GM21723 (cell line): ENCODE results near the gene TMEM191B.
"Not testable (repeated sequence)": the region's sequence is repeated elsewhere in the genome, so short reads cannot be mapped to it uniquely, and the experiment has no call there.

Source experiments
- ATAC-seq: cut with Tn5 transposase; IDR thresholded peaks from one replicate; pipeline ENCODE4 v1.9.1; 2021; ENCODE audit warnings: mild to moderate bottlenecking, moderate library complexity; ENCODE audit not compliant: unreplicated experiment

TMEM191B gene

DNA sequence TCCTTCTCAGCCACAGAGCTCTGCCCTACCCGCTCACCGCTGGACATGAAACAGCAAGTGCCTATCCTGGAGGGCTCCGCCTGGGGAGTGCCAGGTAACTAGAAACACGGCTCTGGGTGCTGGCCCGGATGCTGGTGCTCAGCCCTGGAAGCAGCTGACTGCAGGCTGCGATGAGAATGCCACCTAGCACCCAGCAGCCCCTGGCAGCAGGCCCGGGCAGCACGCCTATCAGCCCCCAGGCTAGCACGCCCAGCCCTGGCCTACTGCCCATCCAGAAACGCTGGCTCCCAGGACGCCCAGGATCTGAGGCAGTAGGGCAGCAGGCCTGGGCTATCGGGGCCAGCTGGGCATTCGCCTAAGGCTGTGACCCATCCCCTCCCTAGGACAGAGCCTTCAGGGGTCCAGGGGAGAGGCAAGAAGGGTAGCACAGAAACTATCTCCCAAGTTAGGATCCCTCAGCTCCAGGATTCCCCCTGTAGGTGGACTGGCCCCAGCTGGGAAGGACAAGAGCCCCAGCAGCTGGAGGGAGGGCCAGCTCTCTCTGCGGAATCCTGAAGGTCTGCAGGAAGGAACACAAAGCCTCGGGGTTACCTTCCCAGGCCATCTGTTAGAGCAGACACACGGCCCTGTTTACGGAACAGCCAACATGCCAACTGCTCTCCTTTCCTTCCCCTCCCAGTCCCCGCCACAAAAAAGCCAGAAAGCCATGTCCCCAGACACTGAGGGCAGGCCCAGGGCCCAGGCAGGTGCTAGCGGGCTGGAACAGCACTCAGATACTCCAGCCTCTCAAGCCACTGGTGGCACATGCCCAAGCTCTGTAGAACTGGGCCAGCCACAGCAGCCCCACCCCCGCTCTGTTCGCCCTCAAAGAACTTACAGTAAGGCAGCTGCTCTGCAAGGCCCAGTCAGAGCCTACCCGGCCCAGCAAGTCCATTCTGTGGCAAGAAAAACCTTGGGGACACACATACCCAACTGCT is 27.0 kb downstream of the TMEM191B start:
- not testable (repeated sequence) for ATAC-seq

- not testable (repeated sequence) for ATAC-seq
Observed at GRCh38 chr22:18558516-18558915, 30.9 kb downstream of the TMEM191B start.

DNA sequence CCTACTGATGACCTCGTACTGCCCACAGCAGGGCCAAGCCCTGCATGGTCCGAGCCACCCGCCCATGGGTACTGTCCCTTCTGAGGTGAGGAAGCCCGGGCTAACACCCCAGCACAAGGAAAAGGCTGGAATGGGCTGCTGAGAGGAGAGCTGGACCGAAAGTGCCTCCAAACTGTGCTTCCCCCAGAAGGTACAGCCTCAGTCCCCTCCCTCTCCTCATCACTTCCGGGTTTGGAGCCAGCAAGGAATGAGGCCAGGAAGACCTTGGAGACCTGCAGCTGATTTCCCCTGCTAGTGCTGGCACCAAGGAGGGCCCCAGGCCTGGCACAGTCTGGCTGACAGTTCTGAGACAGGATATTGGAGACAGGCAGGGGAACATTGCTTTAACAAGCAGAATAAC is 31.3 kb downstream of the TMEM191B start:
- ATAC-seq: not testable (repeated sequence)

DNA sequence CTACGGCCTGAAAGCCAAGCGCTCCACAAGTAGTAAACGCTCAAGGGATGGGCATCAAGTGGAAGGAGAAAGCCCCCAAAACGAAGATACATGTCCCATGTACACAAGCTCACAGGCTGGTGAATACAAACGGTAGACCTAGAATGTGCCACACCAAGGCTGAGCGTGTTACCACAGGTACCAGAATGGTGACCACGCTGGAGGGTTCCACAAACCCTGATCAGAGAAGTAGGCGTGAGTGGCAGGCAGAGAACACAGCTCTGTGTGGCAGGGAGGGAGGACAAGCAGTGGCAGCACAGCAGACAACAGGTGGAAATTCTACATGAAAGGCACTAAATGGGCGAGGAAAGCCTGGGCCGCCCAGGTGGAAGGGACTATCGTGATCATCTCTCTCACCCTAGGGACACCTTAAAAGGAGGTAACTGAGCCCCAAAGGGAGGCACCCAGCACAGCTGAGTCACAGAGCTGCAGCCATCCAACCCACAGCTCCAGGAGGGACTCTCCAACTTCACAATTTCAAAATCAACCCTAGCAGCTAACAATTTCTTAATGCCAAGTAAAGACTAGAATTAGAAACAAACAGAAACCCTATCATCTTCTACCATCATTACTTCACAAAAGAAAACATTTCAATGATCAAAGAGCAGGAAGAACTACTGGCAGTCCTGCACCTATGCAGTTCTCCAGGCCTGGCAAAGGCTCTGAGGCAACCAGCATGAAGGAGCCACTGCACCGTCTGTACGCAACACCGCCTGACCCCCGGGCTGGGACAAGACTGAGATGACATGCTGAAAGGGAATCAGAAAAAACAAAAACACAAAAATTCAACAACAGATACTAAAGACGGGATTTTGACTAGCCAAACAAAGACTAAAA is 32.7 kb downstream of the TMEM191B start:
- ATAC-seq: not testable (repeated sequence)

DNA sequence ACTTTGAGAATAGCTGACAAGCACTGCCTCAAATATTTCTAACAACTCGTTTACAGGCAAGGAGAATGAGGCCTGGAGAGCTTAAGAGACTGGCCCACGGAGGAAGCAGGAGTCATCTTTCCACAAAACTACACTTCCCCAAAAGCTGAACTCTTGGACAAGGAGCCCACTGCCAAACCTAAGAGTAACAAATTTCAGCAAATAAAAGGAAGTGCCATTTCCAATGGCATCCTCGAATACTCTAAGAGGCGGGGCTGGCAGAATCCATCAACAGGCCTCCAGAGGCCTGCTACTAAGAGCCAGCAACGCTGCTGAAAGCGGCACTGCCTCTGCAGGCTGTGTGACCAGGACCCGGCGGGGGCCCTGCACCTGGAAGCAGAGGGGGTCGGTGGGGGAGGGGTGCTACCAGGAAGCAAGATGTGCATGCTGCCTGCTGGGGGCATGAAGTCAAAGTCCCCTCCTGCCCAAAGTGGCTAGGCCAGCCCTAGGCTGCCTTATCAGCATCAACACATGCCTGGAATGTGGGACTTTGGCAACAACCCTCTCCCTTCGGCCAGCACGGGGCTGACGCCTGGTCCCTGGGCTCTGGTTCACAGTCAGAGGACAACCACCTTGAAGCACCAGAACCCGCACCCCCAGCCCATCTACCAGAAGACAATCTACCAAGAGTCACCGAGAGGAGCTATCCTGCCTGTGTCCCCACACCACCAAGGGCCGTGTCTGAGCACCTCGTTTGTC is 43.1 kb downstream of the TMEM191B start:
- not testable (repeated sequence) for ATAC-seq

DNA sequence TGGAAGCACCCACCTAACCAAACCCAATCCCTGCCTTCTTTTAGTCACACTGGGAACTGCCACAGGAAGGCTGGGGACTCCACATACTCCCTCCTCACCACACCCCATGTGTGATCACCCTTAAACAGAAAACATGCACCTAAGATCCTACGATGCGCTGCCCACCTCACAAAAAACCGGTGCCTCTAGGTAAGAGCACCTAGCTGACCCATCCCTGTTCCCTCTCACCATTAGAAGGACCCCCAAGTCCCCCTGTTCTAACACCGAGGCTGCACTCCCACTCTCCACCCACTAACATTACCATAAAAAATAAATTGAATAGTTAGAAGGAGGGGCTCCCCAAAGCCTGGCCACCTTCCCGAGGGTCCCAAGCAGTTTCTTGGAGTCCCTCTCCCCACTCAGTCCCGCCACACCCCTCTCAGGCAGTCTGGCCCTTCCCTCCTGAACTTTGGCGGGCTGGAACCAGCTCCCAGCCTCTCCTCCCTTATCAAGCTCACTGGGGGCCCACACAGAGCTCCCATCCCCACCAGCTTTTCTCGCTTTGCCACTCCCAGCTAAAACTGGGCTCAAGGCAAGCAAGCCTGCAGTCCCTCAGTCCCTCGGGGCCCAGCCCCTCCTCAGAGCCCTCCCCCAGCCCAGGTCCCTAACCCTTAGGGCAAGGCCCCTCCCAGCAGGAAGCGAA is 46.0 kb downstream of the TMEM191B start:
- ATAC-seq: not testable (repeated sequence)

GRCh38 chr22:18574555-18574954 is 47.0 kb downstream of the TMEM191B start:
- ATAC-seq: not testable (repeated sequence)

DNA sequence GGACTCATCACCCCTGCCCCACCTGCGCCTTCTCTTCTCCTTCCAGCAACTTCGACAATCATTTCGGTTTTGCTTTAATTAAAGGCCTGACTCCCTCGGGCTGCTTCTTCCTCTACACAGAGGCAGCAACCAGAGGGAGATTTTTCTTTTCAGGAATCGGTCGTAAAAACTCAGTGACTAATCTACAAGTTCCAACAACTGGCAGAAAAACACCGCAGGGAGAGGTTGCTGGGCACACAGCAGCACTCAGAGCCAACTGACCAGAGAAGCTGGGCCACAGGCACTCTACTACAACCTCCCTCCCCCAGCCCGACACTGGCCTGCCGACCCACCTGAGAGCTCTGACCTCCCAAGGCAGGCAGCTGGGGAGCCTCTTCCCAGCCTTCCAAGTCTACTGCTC is 48.1 kb downstream of the TMEM191B start:
- not testable (repeated sequence) for ATAC-seq

- not testable (repeated sequence) for ATAC-seq
Observed at GRCh38 chr22:18577090-18577818, 49.7 kb downstream of the TMEM191B start.

DNA sequence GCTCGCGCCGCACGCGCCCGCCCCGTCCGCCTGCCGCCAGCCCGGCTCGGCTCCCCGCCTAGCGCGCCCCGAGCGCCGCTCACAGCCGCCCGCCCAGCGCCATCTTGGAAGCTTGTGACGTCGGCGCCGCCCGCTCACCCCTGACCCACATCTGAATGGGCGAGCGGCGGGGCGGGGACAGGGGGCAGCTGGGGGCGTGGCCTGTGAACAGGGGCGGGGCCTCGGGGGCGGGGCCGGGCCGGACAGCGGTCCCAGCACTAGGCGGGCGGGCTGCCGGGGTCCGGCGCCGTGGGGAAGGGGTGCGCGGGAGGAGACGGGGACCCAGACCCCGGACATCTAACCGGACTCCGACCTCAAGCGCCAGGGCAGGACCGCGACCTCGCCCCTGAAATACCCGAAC is 50.2 kb downstream of the TMEM191B start:
- ATAC-seq: peak; percentile 74
